PC-9 (cell line): Measurements from ENCODE around the gene TJP2.

Experiments
- EZH2 ChIP-seq: fragments of 200-600 bp; sonication (generic); IDR thresholded peaks from 2 replicates; pipeline ENCODE4 v1.8.0; 2017; ENCODE audit warnings: antibody characterized with exemption, low read depth
- TF ChIP-seq, protein P1 (sequence below): fragments of 200-600 bp; sonication (generic); conservative IDR thresholded peaks from 2 replicates; pipeline ENCODE4 v1.6.1; 2017; ENCODE audit warnings: mixed run types, antibody characterized with exemption, mild to moderate bottlenecking, moderate library complexity

DNA sequence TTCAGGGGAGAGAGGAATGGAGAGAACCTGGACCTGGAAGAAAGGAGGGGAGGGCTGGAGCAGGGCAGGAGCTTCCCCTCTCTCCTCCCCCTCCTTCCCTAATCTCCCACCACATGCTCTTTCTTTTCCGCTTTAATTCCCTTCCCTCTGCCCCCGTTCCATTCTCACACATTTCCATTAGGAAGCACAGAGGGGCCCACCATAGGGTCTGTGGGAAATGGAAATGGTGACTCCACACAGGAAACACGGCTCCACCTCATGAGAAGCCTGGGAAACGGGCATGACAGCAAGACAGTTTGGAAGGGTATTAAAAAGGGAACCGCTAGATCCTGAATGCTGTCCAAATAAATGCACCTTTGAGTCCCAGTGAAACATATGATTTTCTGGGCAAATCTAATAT, 86.1 kb downstream of the TJP2 start:
- TF ChIP-seq, protein P1, sequence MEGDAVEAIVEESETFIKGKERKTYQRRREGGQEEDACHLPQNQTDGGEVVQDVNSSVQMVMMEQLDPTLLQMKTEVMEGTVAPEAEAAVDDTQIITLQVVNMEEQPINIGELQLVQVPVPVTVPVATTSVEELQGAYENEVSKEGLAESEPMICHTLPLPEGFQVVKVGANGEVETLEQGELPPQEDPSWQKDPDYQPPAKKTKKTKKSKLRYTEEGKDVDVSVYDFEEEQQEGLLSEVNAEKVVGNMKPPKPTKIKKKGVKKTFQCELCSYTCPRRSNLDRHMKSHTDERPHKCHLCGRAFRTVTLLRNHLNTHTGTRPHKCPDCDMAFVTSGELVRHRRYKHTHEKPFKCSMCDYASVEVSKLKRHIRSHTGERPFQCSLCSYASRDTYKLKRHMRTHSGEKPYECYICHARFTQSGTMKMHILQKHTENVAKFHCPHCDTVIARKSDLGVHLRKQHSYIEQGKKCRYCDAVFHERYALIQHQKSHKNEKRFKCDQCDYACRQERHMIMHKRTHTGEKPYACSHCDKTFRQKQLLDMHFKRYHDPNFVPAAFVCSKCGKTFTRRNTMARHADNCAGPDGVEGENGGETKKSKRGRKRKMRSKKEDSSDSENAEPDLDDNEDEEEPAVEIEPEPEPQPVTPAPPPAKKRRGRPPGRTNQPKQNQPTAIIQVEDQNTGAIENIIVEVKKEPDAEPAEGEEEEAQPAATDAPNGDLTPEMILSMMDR, result no peak
- TF ChIP-seq EZH2, result no peak
